Nephron (organoid): ENCODE data around the gene TCF20.
A peak's percentile ranks its signal among the peaks of the same experiment; 100 is the strongest.

Experiments used
- H3K27ac Mint-ChIP-seq, 3 experiments: 2 replicates each; pipeline ENCODE4 v1.8.0; 2020; ENCODE audit warnings: mixed read lengths in 3 of 3, mild to moderate bottlenecking in 2 of 3, moderate library complexity in 1 of 3
- H3K27me3 Mint-ChIP-seq: 2 replicates; pipeline ENCODE4 v1.8.0; 2021; ENCODE audit warnings: low read depth, mild to moderate bottlenecking, moderate library complexity, mixed read lengths
- H3K36me3 Mint-ChIP-seq: 2 replicates; pipeline ENCODE4 v1.8.0; 2020; ENCODE audit warnings: low read depth, mixed read lengths
- H3K4me1 Mint-ChIP-seq: 2 replicates; pipeline ENCODE4 v1.8.0; 2020; ENCODE audit warnings: mixed read lengths
- H3K4me3 Mint-ChIP-seq, 3 experiments: 2 replicates each; pipeline ENCODE4 v1.8.0; 2020; ENCODE audit warnings: mild to moderate bottlenecking in 3 of 3, mixed read lengths in 3 of 3, moderate library complexity in 2 of 3
- H3K9me3 Mint-ChIP-seq: 2 replicates; pipeline ENCODE4 v1.8.0; 2020; ENCODE audit warnings: mixed read lengths
- CTCF ChIP-seq, 3 experiments: fragments of 200-600 bp; sonication (generic); IDR thresholded peaks; one replicate each; pipeline ENCODE4 v1.5.0; 2021; ENCODE audit warnings: antibody characterized with exemption in 3 of 3; ENCODE audit not compliant: unreplicated experiment in 3 of 3

The TCF20 gene

GRCh38 chr22:42286205-42286604, 15.8 kb upstream of the TCF20 start:
- H3K9me3 Mint-ChIP-seq, result no peaks in the 10 kb centered on the region
- peaks cover 70% of the 10 kb centered on the region for H3K27me3 Mint-ChIP-seq
- no peak overlapping the region for H3K27ac Mint-ChIP-seq
- no peak for TF ChIP-seq CTCF (IDR thresholded peaks at IDR 0.05; ENCODE audit: unreplicated experiment in 3 of 3)
- H3K36me3 Mint-ChIP-seq, result no peaks in the 10 kb centered on the region
- H3K4me1 Mint-ChIP-seq, result peaks cover 27% of the 10 kb centered on the region
- H3K4me3 Mint-ChIP-seq, result no peak overlapping the region

GRCh38 chr22:42285604-42286003, 15.2 kb upstream of the TCF20 start:
- Mint-ChIP-seq H3K4me3 (peak overlapping the region in 2 of 3 experiments; percentile 17 to 43), H3K27me3 (peaks cover 70% of the 10 kb centered on the region), H3K9me3 (no peaks in the 10 kb centered on the region), H3K4me1 (peaks cover 27% of the 10 kb centered on the region), H3K36me3 (no peaks in the 10 kb centered on the region), H3K27ac (no peak overlapping the region)
- TF ChIP-seq CTCF (IDR thresholded peaks at IDR 0.05; ENCODE audit: unreplicated experiment in 3 of 3), result no peak

- Mint-ChIP-seq H3K27me3 (peaks cover 78% of the 10 kb centered on the region), H3K9me3 (no peaks in the 10 kb centered on the region), H3K36me3 (no peaks in the 10 kb centered on the region), H3K4me3 (no peak overlapping the region), H3K27ac (no peak overlapping the region), H3K4me1 (peaks cover 26% of the 10 kb centered on the region)
- no peak for TF ChIP-seq CTCF (IDR thresholded peaks at IDR 0.05; ENCODE audit: unreplicated experiment in 3 of 3)
These were observed 14.3 kb upstream of the TCF20 start for GRCh38 chr22:42284643-42285181.

GRCh38 chr22:42284202-42284591, 13.7 kb upstream of the TCF20 start:
- Mint-ChIP-seq H3K27me3 (peaks cover 77% of the 10 kb centered on the region), H3K27ac (no peak overlapping the region), H3K4me1 (peaks cover 21% of the 10 kb centered on the region), H3K9me3 (no peaks in the 10 kb centered on the region), H3K36me3 (no peaks in the 10 kb centered on the region), H3K4me3 (no peak overlapping the region)
- no peak for TF ChIP-seq CTCF (IDR thresholded peaks at IDR 0.05; ENCODE audit: unreplicated experiment in 3 of 3)

GRCh38 chr22:42283278-42284201, 13.1 kb upstream of the TCF20 start:
- Mint-ChIP-seq H3K27ac (peak overlapping the region in 2 of 3 experiments; percentile 41 to 48), H3K4me3 (peak overlapping the region; percentile 61 to 66 (median 66)), H3K36me3 (no peaks in the 10 kb centered on the region), H3K9me3 (no peaks in the 10 kb centered on the region), H3K27me3 (peaks cover 78% of the 10 kb centered on the region), H3K4me1 (peaks cover 20% of the 10 kb centered on the region)
- TF ChIP-seq CTCF (IDR thresholded peaks at IDR 0.05; ENCODE audit: unreplicated experiment in 3 of 3), result no peak
